HFFc6 (cell line): ENCODE measurements around the gene APIP. TPM values are rescaled to one million over a fixed set of nuclear protein-coding genes. Genes with fewer than 3 reads are reported as not detected.

ENCODE experiments used
- DNase-seq: peaks from one replicate; pipeline ENCODE4 v3.0.0-alpha.2; 2018
- H3K27ac Mint-ChIP-seq: 2 replicates; pipeline ENCODE4 v1.8.0; 2020; ENCODE audit warnings: mild to moderate bottlenecking, mixed read lengths
- H3K27me3 Mint-ChIP-seq: 2 replicates; pipeline ENCODE4 v1.8.0; 2021; ENCODE audit warnings: mild to moderate bottlenecking, moderate library complexity, mixed read lengths; ENCODE audit not compliant: insufficient read depth
- H3K36me3 Mint-ChIP-seq: 2 replicates; pipeline ENCODE4 v1.8.0; 2021; ENCODE audit warnings: low read depth, mixed read lengths
- H3K4me1 Mint-ChIP-seq: 2 replicates; pipeline ENCODE4 v1.8.0; 2020; ENCODE audit warnings: low read depth, mixed read lengths
- H3K4me3 Mint-ChIP-seq: 2 replicates; pipeline ENCODE4 v1.8.0; 2020; ENCODE audit warnings: mild to moderate bottlenecking, moderate library complexity, mixed read lengths
- H3K9me3 Mint-ChIP-seq: 2 replicates; pipeline ENCODE4 v1.8.0; 2020; ENCODE audit warnings: mild to moderate bottlenecking, mixed read lengths
- CTCF ChIP-seq: fragments of 200-600 bp; sonication (generic); IDR thresholded peaks from 2 replicates; pipeline ENCODE4 v1.5.0; 2021; ENCODE audit warnings: antibody characterized with exemption, mild to moderate bottlenecking
- long read RNA-seq: library from polyadenylated mRNA; unstranded; transcript quantifications from one replicate; pipeline ENCODE4 v2.0.0, GENCODE V29; 2019
- total RNA-seq, 6 experiments: library from RNA; stranded (reverse); fragmentation: NEBNext Ultra II Directional; extraction: Animal tissue kit (Norgen Biotek cat#: 25700); gene quantifications; 2 replicates in 1 of 6; 3 replicates in 5 of 6; pipeline ENCODE4 v1.2.3, GENCODE V29; 2021

Gene APIP, protein sequence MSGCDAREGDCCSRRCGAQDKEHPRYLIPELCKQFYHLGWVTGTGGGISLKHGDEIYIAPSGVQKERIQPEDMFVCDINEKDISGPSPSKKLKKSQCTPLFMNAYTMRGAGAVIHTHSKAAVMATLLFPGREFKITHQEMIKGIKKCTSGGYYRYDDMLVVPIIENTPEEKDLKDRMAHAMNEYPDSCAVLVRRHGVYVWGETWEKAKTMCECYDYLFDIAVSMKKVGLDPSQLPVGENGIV
- 10 to 100 TPM; 26.6 to 33.3 (median 29.4) TPM for total RNA-seq
- long read RNA-seq, transcript APIP-201 (7 exons, 1,366 nt): major isoform, 31 of 48 reads
- long read RNA-seq, partial matches to known transcripts: 14 of 48 reads
- long read RNA-seq, other reads (novel, unspliced or antisense): 3 of 48 reads

DNA sequence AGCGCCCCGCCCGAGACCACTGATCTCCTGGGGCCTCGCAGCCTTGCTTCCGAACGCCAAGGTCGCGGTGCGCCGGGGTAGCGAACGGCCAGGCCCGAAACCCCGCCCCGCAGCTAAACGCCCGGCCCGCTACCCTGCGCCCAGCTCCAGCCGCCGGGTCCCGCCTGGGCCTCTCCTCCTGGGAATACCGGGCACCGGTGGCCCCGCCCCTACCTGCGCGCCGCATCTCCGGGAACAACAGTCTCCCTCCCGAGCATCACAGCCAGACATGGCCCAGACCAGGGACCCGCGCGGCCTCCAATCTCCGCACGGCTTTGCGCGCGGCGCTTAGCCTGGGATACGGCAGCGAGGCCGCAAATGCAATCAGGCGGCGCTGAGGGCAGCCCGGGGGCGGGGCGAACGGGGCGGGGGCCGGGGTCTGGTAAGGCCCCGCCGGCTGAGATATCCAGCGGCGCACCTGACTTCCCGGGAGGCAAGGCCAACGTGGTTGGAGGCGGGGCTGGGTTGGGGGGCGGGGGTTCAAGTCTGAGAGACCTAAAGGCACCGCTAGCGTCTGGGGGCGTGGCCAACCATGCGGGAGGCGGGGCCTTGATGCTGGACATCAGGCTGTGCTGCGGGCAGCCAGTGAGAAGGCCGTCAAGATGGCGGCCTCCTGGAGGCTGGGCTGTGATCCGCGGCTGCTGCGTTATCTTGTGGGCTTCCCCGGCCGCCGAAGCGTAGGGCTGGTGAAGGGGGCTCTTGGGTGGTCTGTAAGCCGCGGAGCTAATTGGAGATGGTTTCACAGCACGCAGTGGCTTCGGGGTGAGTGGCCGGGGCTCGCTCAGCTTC, at the start of gene APIP, which contains the start of gene PDHX:
TSS of gene APIP (minus strand) at position 365 of the 828 bp plus-strand sequence. CDS start at position 270, 95 bp downstream.
TSS of gene PDHX (plus strand) at position 604 of the 828 bp plus-strand sequence. CDS start at position 642, 38 bp downstream.
- peak within 1 kb of the TSS; percentile 99 for H3K27ac Mint-ChIP-seq
- peaks cover 48% of the 10 kb centered on the region for H3K4me1 Mint-ChIP-seq
- no peaks in the 10 kb centered on the region for H3K9me3 Mint-ChIP-seq
- peaks cover 46% of the 10 kb centered on the region for H3K36me3 Mint-ChIP-seq
- H3K4me3 Mint-ChIP-seq: peak within 1 kb of the TSS; percentile 100
- no peak for TF ChIP-seq CTCF
- DNase-seq: peak; percentile 97
- no peaks in the 10 kb centered on the region for H3K27me3 Mint-ChIP-seq

GRCh38 chr11:34964610-34965331, 48.6 kb upstream of the APIP start:
- Mint-ChIP-seq H3K27me3 (peaks cover 5% of the 10 kb centered on the region), H3K9me3 (no peaks in the 10 kb centered on the region), H3K4me3 (no peak overlapping the region), H3K36me3 (peaks cover 34% of the 10 kb centered on the region), H3K27ac (no peak overlapping the region), H3K4me1 (peaks cover 12% of the 10 kb centered on the region)
- no peak for TF ChIP-seq CTCF
- DNase-seq: no peak

DNA sequence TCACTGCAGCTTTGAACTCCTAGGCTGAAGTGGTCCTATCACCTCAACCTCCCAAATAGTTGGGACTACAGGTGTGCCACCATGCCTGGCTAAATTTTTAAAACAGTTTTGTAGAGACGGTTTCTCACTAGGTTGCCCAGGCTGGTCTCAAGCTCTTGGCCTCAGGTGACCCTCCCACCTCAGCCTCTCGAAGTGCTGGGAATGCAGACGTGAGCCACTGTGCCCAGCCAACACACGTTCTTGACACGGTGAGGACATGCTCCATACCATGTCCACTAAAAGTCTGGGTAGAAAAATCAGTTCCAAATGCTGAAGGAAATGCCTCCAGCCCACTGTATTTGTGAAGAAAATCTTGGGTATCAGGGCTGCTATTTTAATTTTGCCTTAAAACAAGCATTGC, 47.2 kb upstream of the APIP start:
- Mint-ChIP-seq H3K27ac (no peak overlapping the region), H3K4me3 (no peak overlapping the region), H3K27me3 (peaks cover 2% of the 10 kb centered on the region), H3K4me1 (peaks cover 18% of the 10 kb centered on the region), H3K9me3 (no peaks in the 10 kb centered on the region), H3K36me3 (peaks cover 40% of the 10 kb centered on the region)
- no peak for TF ChIP-seq CTCF
- no peak for DNase-seq

DNA sequence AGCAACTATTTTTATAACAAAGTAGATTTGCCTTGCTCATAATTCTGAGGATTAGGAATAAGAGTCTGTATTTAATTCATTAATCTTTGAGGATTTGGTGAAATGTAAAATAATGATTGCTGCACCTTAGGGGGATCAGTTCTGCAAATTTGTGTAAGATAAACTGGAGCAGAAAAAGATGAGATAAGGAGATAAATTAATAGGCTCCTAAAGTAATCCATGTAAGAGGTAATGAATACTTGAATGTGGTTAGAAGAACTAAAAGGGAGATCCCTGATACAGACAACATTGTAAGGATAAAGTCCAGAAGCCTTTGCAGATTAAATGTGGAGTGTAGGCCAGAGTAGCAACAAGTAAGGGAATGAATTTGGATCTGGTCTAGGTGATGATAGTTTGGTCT, 45.9 kb upstream of the APIP start:
- Mint-ChIP-seq H3K4me1 (peaks cover 18% of the 10 kb centered on the region), H3K27ac (no peak overlapping the region), H3K36me3 (peaks cover 31% of the 10 kb centered on the region), H3K9me3 (no peaks in the 10 kb centered on the region), H3K27me3 (peaks cover 2% of the 10 kb centered on the region; the same call in 1 of the 2 replicates), H3K4me3 (no peak overlapping the region)
- TF ChIP-seq CTCF: no peak
- DNase-seq: no peak

DNA sequence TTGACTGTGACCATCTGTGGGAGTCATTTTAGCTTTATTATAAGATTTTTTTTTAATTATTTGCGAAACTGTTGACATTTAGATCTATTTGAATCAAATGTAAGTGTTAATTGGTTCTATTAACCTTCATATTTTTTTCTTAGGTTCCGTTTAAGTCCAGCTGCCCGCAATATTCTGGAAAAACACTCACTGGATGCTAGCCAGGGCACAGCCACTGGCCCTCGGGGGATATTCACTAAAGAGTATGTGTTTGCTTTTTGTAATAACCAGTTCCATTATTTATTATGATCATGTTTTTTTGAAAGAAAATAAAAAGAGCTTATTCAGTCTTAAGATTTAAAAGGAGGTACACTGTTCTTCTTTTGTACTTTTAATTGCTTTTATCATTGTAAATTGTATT, 44.1 kb upstream of the APIP start:
- Mint-ChIP-seq H3K27ac (no peak overlapping the region), H3K27me3 (no peaks in the 10 kb centered on the region), H3K4me3 (no peak overlapping the region), H3K4me1 (peaks cover 18% of the 10 kb centered on the region), H3K36me3 (peaks cover 24% of the 10 kb centered on the region), H3K9me3 (no peaks in the 10 kb centered on the region)
- no peak for TF ChIP-seq CTCF
- DNase-seq: no peak
